Retinal pigment epithelial cell (primary cell): ENCODE data around the gene MTRF1.

ENCODE experiments used
- DNase-seq: peaks from one replicate; pipeline ENCODE4 v3.0.0-alpha.2; 2010; ENCODE audit warnings: low read depth
- H3K4me3 ChIP-seq: 2 replicates; pipeline ENCODE4 v1.5.1; 2011; ENCODE audit warnings: mild to moderate bottlenecking, low read length, control low read depth, moderate library complexity
- CTCF ChIP-seq: conservative IDR thresholded peaks from 2 replicates; pipeline ENCODE4 v1.5.1; 2011; ENCODE audit warnings: low read depth, low read length, control low read depth, inconsistent platforms

MTRF1 gene

GRCh38 chr13:41206467-41206866, 56.9 kb downstream of the MTRF1 start:
- no peak overlapping the region for H3K4me3 ChIP-seq
- DNase-seq, result no peak
- TF ChIP-seq CTCF, result no peak

DNA sequence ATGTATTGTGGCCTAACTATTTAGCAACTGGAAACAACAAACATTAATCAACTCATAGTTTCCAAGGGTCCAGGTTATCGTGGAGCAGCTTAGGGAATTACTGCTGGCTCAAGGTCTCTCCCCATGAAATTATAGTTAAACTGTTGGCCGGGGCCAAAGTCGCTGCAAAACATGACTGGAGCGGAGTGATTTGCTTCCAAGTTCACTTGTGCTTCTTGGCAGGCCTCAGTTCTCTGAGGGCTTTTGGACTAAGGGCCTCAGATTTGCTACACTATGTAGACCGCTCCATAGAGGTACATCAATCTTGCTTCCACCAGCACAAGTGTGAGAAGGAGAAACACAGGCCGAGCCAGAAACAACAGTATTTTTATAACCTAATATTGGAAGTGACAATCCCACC, 59.6 kb downstream of the MTRF1 start:
- no peak for TF ChIP-seq CTCF
- no peak overlapping the region for H3K4me3 ChIP-seq
- DNase-seq, result no peak

DNA sequence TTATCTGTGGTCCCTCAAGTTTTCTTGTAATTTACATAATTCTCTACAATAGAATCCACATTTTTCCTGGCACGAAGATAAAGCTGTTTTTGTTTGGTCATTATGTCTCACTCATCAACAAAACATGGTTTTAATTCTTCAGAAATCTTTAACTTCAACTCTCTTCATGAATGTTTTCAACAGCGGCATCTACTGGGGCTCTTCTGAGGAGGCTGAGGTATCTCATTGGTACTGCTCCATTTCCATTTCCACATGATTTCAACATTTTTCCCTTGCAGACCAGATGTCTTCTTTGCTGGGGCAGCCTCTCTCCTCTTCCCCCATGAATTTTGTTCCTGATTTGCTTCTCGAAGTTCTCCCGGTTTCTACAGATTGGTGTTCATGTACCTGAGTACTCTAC, 63.2 kb downstream of the MTRF1 start:
- no peak for TF ChIP-seq CTCF

GRCh38 chr13:41199526-41199925, 63.9 kb downstream of the MTRF1 start:
- no peak for DNase-seq
- H3K4me3 ChIP-seq, result no peak overlapping the region
- TF ChIP-seq CTCF, result no peak

More for the DNA sequence above, 63.2 kb downstream of the MTRF1 start:
- no peak for DNase-seq
- no peak overlapping the region for H3K4me3 ChIP-seq

DNA sequence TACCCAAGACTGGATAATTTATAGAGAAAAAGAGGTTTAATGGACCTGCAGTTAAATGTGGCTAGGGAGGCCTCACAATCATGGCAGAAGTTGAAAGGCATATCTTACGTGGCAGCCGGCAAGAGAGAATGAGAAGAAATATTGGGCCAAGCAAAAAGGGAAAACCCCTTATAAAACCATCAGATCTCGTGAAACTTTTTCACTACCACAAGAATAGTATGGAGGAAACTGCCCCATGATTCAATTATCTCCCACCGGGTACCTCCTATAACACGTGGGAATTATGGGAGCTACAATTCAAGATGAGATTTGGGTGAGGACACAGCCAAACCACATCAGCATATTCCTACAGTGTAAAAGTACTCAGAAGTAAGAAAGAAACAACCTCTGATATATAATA, 64.3 kb downstream of the MTRF1 start:
- DNase-seq, result no peak
- no peak overlapping the region for H3K4me3 ChIP-seq
- TF ChIP-seq CTCF, result no peak

GRCh38 chr13:41196620-41197019, 66.8 kb downstream of the MTRF1 start:
- no peak for DNase-seq
- TF ChIP-seq CTCF, result peak; percentile 28
- H3K4me3 ChIP-seq, result no peak overlapping the region

DNA sequence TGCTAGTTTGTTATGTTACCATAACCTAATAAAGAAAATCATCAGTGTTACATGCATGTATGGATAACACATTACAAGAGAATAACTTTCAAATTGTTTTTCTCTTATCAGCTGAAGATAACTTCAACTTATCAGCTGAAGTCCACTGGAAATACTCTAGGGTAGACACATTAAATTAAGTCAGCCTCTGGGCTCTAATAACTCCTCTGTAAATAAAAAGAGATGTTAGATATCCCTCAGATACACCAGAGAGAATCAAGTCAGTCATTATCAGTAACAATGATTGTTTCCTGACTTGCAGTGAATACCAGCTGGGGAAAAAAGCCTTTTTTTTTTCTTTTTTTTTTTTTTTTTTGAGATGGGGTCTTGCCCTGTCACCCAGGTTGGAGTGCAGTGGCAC, 67.4 kb downstream of the MTRF1 start:
- no peak for TF ChIP-seq CTCF
- no peak overlapping the region for H3K4me3 ChIP-seq
- no peak for DNase-seq
